NT2/D1 (cell line): ENCODE measurements around the gene OPRL1.

Experiments
- DNase-seq: peaks from one replicate; pipeline ENCODE4 v3.0.0-alpha.2; 2011; ENCODE audit warnings: low read depth, low spot score
- H3K27me3 ChIP-seq: 2 replicates; pipeline ENCODE4 v1.6.0; 2011; ENCODE audit warnings: mild to moderate bottlenecking; ENCODE audit not compliant: insufficient read length, insufficient read depth
- H3K36me3 ChIP-seq: 2 replicates; pipeline ENCODE4 v1.6.1; 2011; ENCODE audit warnings: mild to moderate bottlenecking, low read length, mixed read lengths; ENCODE audit not compliant: insufficient read depth, insufficient read length
- H3K4me1 ChIP-seq: 2 replicates; pipeline ENCODE4 v1.5.1; 2011; ENCODE audit not compliant: insufficient read depth, insufficient read length
- H3K4me3 ChIP-seq: 2 replicates; pipeline ENCODE4 v1.5.1; 2011; ENCODE audit warnings: low read depth; ENCODE audit not compliant: insufficient read length
- H3K9ac ChIP-seq: 2 replicates; pipeline ENCODE4 v1.6.0; 2011; ENCODE audit warnings: low read depth; ENCODE audit not compliant: insufficient read length
- H3K9me3 ChIP-seq: 2 replicates; pipeline ENCODE4 v1.5.1; 2011; ENCODE audit warnings: mild to moderate bottlenecking, low read length; ENCODE audit not compliant: insufficient read depth
- SUZ12 ChIP-seq: IDR thresholded peaks from 2 replicates; pipeline ENCODE4 v1.6.1; 2011; ENCODE audit not compliant: insufficient read length, insufficient read depth; ENCODE audit errors: extremely low read depth
- YY1 ChIP-seq: IDR thresholded peaks from 2 replicates; pipeline ENCODE4 v1.6.1; 2011; ENCODE audit not compliant: insufficient read length, insufficient read depth
- ZNF274 ChIP-seq: IDR thresholded peaks from 2 replicates; pipeline ENCODE4 v1.6.1; 2011; ENCODE audit warnings: mild to moderate bottlenecking, low read depth, low read length

The OPRL1 gene

GRCh38 chr20:64062596-64063388 lies 17.1 kb upstream of the OPRL1 start, which contains the start of gene TCEA2:
TCEA2 (plus strand) TSS chr20:64063198; CDS start chr20:64063313, 115 bp downstream.
- Histone ChIP-seq H3K9ac (peak within 1 kb of the TSS; percentile 96), H3K4me1 (peaks cover 36% of the 10 kb centered on the region)
- DNase-seq = peak; percentile 88

DNA sequence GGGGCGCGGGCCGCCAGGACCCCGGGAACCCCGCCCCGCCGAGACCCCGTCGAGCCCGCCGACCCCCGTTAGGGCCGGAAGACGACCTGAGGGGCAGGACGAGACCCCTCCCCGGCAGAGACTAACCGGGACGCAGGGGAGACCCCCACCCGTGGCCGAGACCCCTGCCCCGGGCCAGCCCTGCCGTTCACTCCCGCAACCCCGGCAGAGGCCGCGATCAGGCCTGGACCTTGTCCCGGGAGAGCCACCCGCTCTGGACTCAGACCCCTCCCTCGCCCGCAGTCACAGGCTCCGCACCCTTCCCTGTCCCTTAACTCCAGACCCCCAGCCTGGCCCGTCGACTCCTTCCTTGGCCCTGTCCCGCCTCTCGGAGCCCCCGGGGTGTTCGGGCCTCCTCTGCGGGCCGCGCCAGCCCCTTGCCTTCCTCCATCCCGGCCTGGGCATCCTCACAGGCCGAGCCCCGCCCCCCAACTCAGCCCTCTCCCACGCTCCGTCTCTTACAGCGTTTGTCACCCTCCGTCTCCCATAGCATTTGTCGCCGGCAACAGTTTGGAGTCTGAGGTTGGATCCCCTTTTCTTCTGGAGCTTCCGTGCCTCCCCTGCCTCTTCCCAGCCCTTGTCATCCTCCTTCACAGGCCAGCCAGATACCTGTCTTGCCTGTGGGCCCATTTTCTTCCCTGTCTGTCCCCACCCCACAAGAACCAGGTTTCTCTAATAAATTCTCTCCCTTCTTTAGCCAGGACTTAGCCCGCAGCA lies 16.3 kb upstream of the OPRL1 start:
- Histone ChIP-seq H3K9ac (peak overlapping the region; percentile 96), H3K27me3 (no peaks in the 10 kb centered on the region), H3K9me3 (no peaks in the 10 kb centered on the region), H3K4me1 (peaks cover 35% of the 10 kb centered on the region), H3K4me3 (peak overlapping the region; percentile 88), H3K36me3 (no peaks in the 10 kb centered on the region)
- DNase-seq = no peak
- TF ChIP-seq SUZ12 = no peak
- no peak for TF ChIP-seq YY1
- TF ChIP-seq ZNF274 = no peak

More at GRCh38 chr20:64062596-64063388, 17.1 kb upstream of the OPRL1 start, which contains the start of gene TCEA2:
- H3K4me3 ChIP-seq = peak within 1 kb of the TSS; percentile 88
- no peaks in the 10 kb centered on the region for H3K9me3 ChIP-seq
- H3K27me3 ChIP-seq = no peaks in the 10 kb centered on the region
- no peaks in the 10 kb centered on the region for H3K36me3 ChIP-seq
- no peak for TF ChIP-seq SUZ12

DNA sequence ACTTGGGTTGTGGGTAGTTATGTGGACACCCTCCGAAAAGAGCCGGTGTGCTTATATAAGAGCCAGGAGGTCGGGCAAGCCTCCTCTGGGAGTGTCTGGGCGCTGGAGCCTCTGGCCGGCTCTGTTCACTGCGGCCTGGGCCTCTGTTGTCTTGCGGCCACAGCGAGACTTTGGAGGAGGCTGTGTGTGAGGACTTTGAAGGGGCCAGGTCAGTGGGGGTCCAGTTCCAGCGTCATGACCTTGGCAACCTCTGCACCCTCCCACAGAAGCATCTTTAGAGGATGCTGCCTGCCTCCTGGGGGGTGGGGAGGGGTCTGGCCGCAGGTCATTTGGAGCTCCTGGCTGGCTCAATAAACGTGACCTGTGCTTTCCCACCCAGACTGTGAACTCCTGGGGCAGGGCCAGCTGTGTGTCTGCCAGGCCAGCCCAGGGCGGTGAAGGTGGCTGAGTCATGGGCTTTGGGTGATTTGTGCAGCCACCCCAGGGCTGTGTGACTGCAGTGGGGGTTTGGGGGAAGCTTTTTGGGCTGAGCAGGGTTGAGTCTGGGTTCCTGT lies 15.7 kb upstream of the OPRL1 start:
- H3K4me3 ChIP-seq = peak overlapping the region; percentile 88
- H3K4me1 ChIP-seq = peaks cover 40% of the 10 kb centered on the region
- H3K9me3 ChIP-seq = no peaks in the 10 kb centered on the region
- no peaks in the 10 kb centered on the region for H3K27me3 ChIP-seq
- no peaks in the 10 kb centered on the region for H3K36me3 ChIP-seq
- no peak for TF ChIP-seq YY1
- no peak for TF ChIP-seq SUZ12
- TF ChIP-seq ZNF274 = no peak
- H3K9ac ChIP-seq = peak overlapping the region; percentile 96
- DNase-seq = no peak

GRCh38 chr20:64065062-64065973 lies 14.6 kb upstream of the OPRL1 start:
- H3K36me3 ChIP-seq = peaks cover 2% of the 10 kb centered on the region
- no peaks in the 10 kb centered on the region for H3K9me3 ChIP-seq
- H3K4me1 ChIP-seq = peaks cover 41% of the 10 kb centered on the region
- H3K4me3 ChIP-seq = no peak overlapping the region
- no peaks in the 10 kb centered on the region for H3K27me3 ChIP-seq
- DNase-seq = no peak
- peak overlapping the region; percentile 0 for H3K9ac ChIP-seq
- TF ChIP-seq YY1 (no peak), ZNF274 (no peak), SUZ12 (no peak)

- Histone ChIP-seq H3K9me3 (no peaks in the 10 kb centered on the region), H3K36me3 (peaks cover 6% of the 10 kb centered on the region), H3K27me3 (no peaks in the 10 kb centered on the region), H3K9ac (no peak overlapping the region), H3K4me1 (peaks cover 43% of the 10 kb centered on the region), H3K4me3 (no peak overlapping the region)
- TF ChIP-seq SUZ12 (no peak), ZNF274 (no peak), YY1 (no peak)
- no peak for DNase-seq
Measured at GRCh38 chr20:64065974-64066343, 13.9 kb upstream of the OPRL1 start.

DNA sequence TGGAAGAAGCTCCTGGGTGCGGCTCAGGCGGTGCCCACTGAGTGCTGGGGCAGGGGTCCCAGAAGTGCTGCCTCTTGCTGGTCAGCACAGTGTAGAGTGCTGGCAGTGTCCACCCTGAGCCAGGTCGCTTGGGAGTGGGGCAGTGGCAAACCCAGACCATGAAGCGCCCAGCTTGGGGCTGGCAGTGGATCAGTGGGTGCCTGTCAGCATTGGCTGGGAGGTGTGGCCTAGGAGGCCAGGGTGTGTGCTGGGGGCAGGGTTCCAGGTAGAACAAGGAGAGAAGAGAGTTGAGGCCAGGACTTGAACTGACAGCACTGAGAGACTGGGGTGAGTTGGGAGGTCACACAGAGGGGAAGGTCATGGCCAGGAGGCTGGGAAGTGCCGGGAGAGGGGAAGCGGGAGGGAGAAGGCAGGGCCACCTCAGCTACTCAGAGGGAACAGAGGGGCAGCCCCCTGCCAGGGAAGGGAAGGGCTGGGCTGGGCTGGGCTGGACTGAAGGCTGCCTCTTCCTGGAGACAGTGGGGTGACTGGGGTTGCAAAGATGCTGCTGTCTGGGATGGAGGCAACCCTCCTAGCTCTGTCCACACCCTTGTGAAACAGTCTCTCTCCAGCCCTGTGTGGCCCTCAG lies 12.8 kb upstream of the OPRL1 start:
- Histone ChIP-seq H3K4me3 (no peak overlapping the region), H3K9me3 (no peaks in the 10 kb centered on the region), H3K36me3 (peaks cover 11% of the 10 kb centered on the region), H3K4me1 (peaks cover 41% of the 10 kb centered on the region), H3K9ac (peak overlapping the region; percentile 39), H3K27me3 (no peaks in the 10 kb centered on the region)
- DNase-seq = no peak
- no peak for TF ChIP-seq YY1
- TF ChIP-seq SUZ12 = no peak
- no peak for TF ChIP-seq ZNF274
